CD4-positive, alpha-beta memory T cell (primary cell): ENCODE results near the gene ATAD5. TPM values are rescaled to one million over a fixed set of nuclear protein-coding genes. Genes with fewer than 3 reads are reported as not detected.

ENCODE experiments used
- CTCF ChIA-PET: fragments of 350-600 bp; sonication (Branson Sonifier 250); formaldehyde crosslinking; loops from one replicate; lab custom pipeline; 2021; ENCODE audit warnings: inconsistent platforms; ENCODE audit not compliant: partially characterized antibody; lab: Charles Lee
- POLR2A ChIA-PET: fragments of 350-600 bp; sonication (Branson Sonifier 250); formaldehyde crosslinking; loops from one replicate; lab custom pipeline; 2021; ENCODE audit not compliant: partially characterized antibody; lab: Charles Lee
- DNase-seq, 5 donors: peaks; one replicate each; pipeline versions ENCODE4 v3.0.0 to v3.0.0-alpha.2; 2020 to 2022; ENCODE audit warnings: mixed read lengths in 1 of 5
- H3K27ac ChIP-seq: one replicate; pipeline ENCODE4 v1.7.0; 2013; ENCODE audit warnings: low read depth, low read length
- H3K27me3 ChIP-seq: 2 replicates; pipeline ENCODE4 v1.7.0; 2013; ENCODE audit warnings: mild to moderate bottlenecking, low read length, moderate library complexity; ENCODE audit not compliant: insufficient read depth
- H3K36me3 ChIP-seq: 2 replicates; pipeline ENCODE4 v1.7.0; 2013; ENCODE audit warnings: mild to moderate bottlenecking, low read length, moderate library complexity; ENCODE audit not compliant: insufficient read depth
- H3K4me1 ChIP-seq: 2 replicates; pipeline ENCODE4 v1.7.0; 2013; ENCODE audit warnings: mild to moderate bottlenecking, low read length, moderate library complexity; ENCODE audit not compliant: insufficient read depth
- H3K4me3 ChIP-seq, 2 donors: one replicate each; pipeline ENCODE4 v1.7.0; 2013; ENCODE audit warnings: low read length in 2 of 2, mild to moderate bottlenecking in 1 of 2
- H3K9me3 ChIP-seq, 2 donors: one replicate each; pipeline ENCODE4 v1.7.0; 2013; ENCODE audit warnings: low read length in 2 of 2, control low read depth in 1 of 2; ENCODE audit not compliant: control insufficient read depth in 1 of 2
- H3K27ac Mint-ChIP-seq, 7 donors: one replicate each; pipeline ENCODE4 v1.8.0; 2020 to 2021; ENCODE audit warnings: mixed read lengths in 7 of 7, mild to moderate bottlenecking in 6 of 7, inconsistent platforms in 3 of 7, moderate library complexity in 3 of 7
- H3K27me3 Mint-ChIP-seq, 2 donors: one replicate each; pipeline ENCODE4 v1.8.0; 2020 to 2021; ENCODE audit warnings: mixed read lengths in 2 of 2
- H3K36me3 Mint-ChIP-seq, 2 donors: one replicate each; pipeline ENCODE4 v1.8.0; 2020 to 2021; ENCODE audit warnings: mixed read lengths in 2 of 2, inconsistent platforms in 1 of 2, mild to moderate bottlenecking in 1 of 2
- H3K4me1 Mint-ChIP-seq, 4 donors: one replicate each; pipeline ENCODE4 v1.8.0; 2020 to 2021; ENCODE audit warnings: mixed read lengths in 4 of 4, mild to moderate bottlenecking in 1 of 4
- H3K4me3 Mint-ChIP-seq, 8 donors: one replicate each; pipeline ENCODE4 v1.8.0; 2020 to 2021; ENCODE audit warnings: mixed read lengths in 8 of 8, mild to moderate bottlenecking in 7 of 8, moderate library complexity in 6 of 8, inconsistent platforms in 3 of 8
- H3K9me3 Mint-ChIP-seq, 8 donors: one replicate each; pipeline ENCODE4 v1.8.0; 2020 to 2021; ENCODE audit warnings: mixed read lengths in 8 of 8, mild to moderate bottlenecking in 5 of 8, inconsistent platforms in 3 of 8, moderate library complexity in 1 of 8
- intact Hi-C: fragments of 100-400 bp; cut with micrococcal nuclease; formaldehyde crosslinking; loops from one replicate; pipeline ENCODE4 v1.15.1; 2023
- polyA plus RNA-seq, 2 donors: library from polyadenylated mRNA; unstranded; fragments of 300-500 nt; fragmentation: Illumina TruSeq; gene quantifications; one replicate each; pipeline ENCODE4 v1.2.3, GENCODE V29; 2021
- total RNA-seq, 2 experiments: library from RNA; stranded (reverse); gene quantifications; one replicate each; pipeline ENCODE4 v1.2.3, GENCODE V29; 2021

The ATAD5 gene
- total and polyA plus RNA-seq, 4 experiments from 2014 or later = 0.15 to 4.5 (median 3.2) TPM

GRCh38 chr17:30920282-30920681 lies 88.5 kb downstream of the ATAD5 start:
- Histone ChIP-seq H3K9me3 (no peaks in the 10 kb centered on the region), H3K4me1 (peaks cover 8% of the 10 kb centered on the region), H3K27ac (no peak overlapping the region), H3K27me3 (peaks cover 15% of the 10 kb centered on the region), H3K4me3 (no peak overlapping the region), H3K36me3 (no peaks in the 10 kb centered on the region)
- ChIA-PET POLR2A (no interaction called here), CTCF (interaction anchor here (1.9 kb wide), 1 partner anchor 12 kb away, joined by 4 read pairs; no protein-coding TSS in a partner anchor)
- peaks cover 23 to 29% of the 10 kb centered on the region in 2 donors for H3K27me3 Mint-ChIP-seq
- no peak for DNase-seq
- no peaks in the 10 kb centered on the region for H3K36me3 Mint-ChIP-seq
- peaks cover 2 to 16% (median 11%) of the 10 kb centered on the region in 4 donors for H3K4me1 Mint-ChIP-seq
- peak overlapping the region in 1 of 7 donors; percentile 72 for H3K27ac Mint-ChIP-seq
- H3K4me3 Mint-ChIP-seq = no peak overlapping the region
- H3K9me3 Mint-ChIP-seq = peaks cover 0 to 1% (median 0%) of the 10 kb centered on the region in 8 donors
- intact Hi-C loops = no loop called here

GRCh38 chr17:30920683-30921543 lies 89.1 kb downstream of the ATAD5 start:
- POLR2A ChIA-PET = no interaction called here
- Mint-ChIP-seq H3K9me3 (peaks cover 0 to 1% (median 0%) of the 10 kb centered on the region in 8 donors), H3K4me3 (peak overlapping the region; percentile 3 to 80 (median 56))

GRCh38 chr17:30921544-30922196 lies 89.9 kb downstream of the ATAD5 start, which contains the start of gene ADAP2:
ADAP2 (plus strand) TSS chr17:30921945; CDS start chr17:30922015, 70 bp downstream.
- no peak for DNase-seq
- Mint-ChIP-seq H3K9me3 (peaks cover 0 to 1% (median 0%) of the 10 kb centered on the region in 8 donors), H3K4me1 (peaks cover 2 to 16% (median 11%) of the 10 kb centered on the region in 4 donors), H3K4me3 (peak within 1 kb of the TSS; percentile 54 to 80 (median 76)), H3K27me3 (peaks cover 31 to 35% of the 10 kb centered on the region in 2 donors), H3K27ac (peak within 1 kb of the TSS in 1 of 7 donors; percentile 29), H3K36me3 (no peaks in the 10 kb centered on the region)
- H3K27me3 ChIP-seq = peaks cover 15% of the 10 kb centered on the region
- ChIA-PET CTCF (interaction anchor here (1.9 kb wide), 1 partner anchor 10 kb away, joined by 4 read pairs; no protein-coding TSS in a partner anchor), POLR2A (no interaction called here)
- no peaks in the 10 kb centered on the region for H3K36me3 ChIP-seq
- H3K4me3 ChIP-seq = no peak within 1 kb of the TSS
- H3K4me1 ChIP-seq = peaks cover 8% of the 10 kb centered on the region
- no peak within 1 kb of the TSS for H3K27ac ChIP-seq
- intact Hi-C loops = no loop called here
- H3K9me3 ChIP-seq = no peaks in the 10 kb centered on the region

More at GRCh38 chr17:30920683-30921543, 89.1 kb downstream of the ATAD5 start:
- Histone ChIP-seq H3K36me3 (no peaks in the 10 kb centered on the region), H3K9me3 (no peaks in the 10 kb centered on the region), H3K27ac (no peak overlapping the region), H3K27me3 (peaks cover 15% of the 10 kb centered on the region), H3K4me3 (no peak overlapping the region), H3K4me1 (peaks cover 8% of the 10 kb centered on the region)
- Mint-ChIP-seq H3K27me3 (peaks cover 24 to 29% of the 10 kb centered on the region in 2 donors), H3K27ac (no peak overlapping the region), H3K4me1 (peaks cover 2 to 16% (median 11%) of the 10 kb centered on the region in 4 donors), H3K36me3 (no peaks in the 10 kb centered on the region)
- CTCF ChIA-PET = interaction anchor here (1.9 kb wide), 1 partner anchor 11 kb away, joined by 4 read pairs; no protein-coding TSS in a partner anchor
- DNase-seq = no peak
- intact Hi-C loops = no loop called here

- Mint-ChIP-seq H3K4me3 (peak overlapping the region in 7 of 8 donors; percentile 45 to 80 (median 76)), H3K27me3 (peaks cover 36 to 40% of the 10 kb centered on the region in 2 donors), H3K4me1 (peaks cover 2 to 16% (median 11%) of the 10 kb centered on the region in 4 donors), H3K27ac (peak overlapping the region in 1 of 7 donors; percentile 29), H3K9me3 (peaks cover 0 to 1% (median 0%) of the 10 kb centered on the region in 8 donors), H3K36me3 (no peaks in the 10 kb centered on the region)
- H3K36me3 ChIP-seq = no peaks in the 10 kb centered on the region
- intact Hi-C loops = no loop called here
- DNase-seq = no peak
- H3K27ac ChIP-seq = no peak overlapping the region
- peaks cover 8% of the 10 kb centered on the region for H3K4me1 ChIP-seq
- ChIA-PET POLR2A (interaction anchor here (0.6 kb wide), 1 partner anchor 707 kb away, joined by 3 read pairs; no protein-coding TSS in a partner anchor), CTCF (no interaction called here)
- no peaks in the 10 kb centered on the region for H3K9me3 ChIP-seq
- no peak overlapping the region for H3K4me3 ChIP-seq
- peaks cover 15% of the 10 kb centered on the region for H3K27me3 ChIP-seq
Observed at GRCh38 chr17:30922235-30923030, 90.7 kb downstream of the ATAD5 start.

- intact Hi-C loops = no loop called here
- H3K27me3 Mint-ChIP-seq = peaks cover 36 to 39% of the 10 kb centered on the region in 2 donors
- Histone ChIP-seq H3K36me3 (no peaks in the 10 kb centered on the region), H3K27me3 (peaks cover 15% of the 10 kb centered on the region), H3K27ac (no peak overlapping the region), H3K4me1 (peaks cover 8% of the 10 kb centered on the region), H3K9me3 (no peaks in the 10 kb centered on the region), H3K4me3 (no peak overlapping the region)
- CTCF ChIA-PET = no interaction called here
- H3K4me3 Mint-ChIP-seq = peak overlapping the region in 1 of 8 donors; percentile 12
- H3K9me3 Mint-ChIP-seq = peaks cover 0 to 1% (median 0%) of the 10 kb centered on the region in 8 donors
- POLR2A ChIA-PET = no interaction called here
- no peaks in the 10 kb centered on the region for H3K36me3 Mint-ChIP-seq
- H3K4me1 Mint-ChIP-seq = peaks cover 2 to 16% (median 11%) of the 10 kb centered on the region in 4 donors
- no peak for DNase-seq
- no peak overlapping the region for H3K27ac Mint-ChIP-seq
Observed at GRCh38 chr17:30924341-30924740, 92.6 kb downstream of the ATAD5 start.

GRCh38 chr17:30926516-30926915 lies 94.8 kb downstream of the ATAD5 start:
- Mint-ChIP-seq H3K27me3 (peaks cover 25% of the 10 kb centered on the region in 2 donors), H3K36me3 (no peaks in the 10 kb centered on the region), H3K9me3 (peaks cover 0 to 1% (median 0%) of the 10 kb centered on the region in 8 donors), H3K4me1 (peaks cover 2 to 8% (median 6%) of the 10 kb centered on the region in 4 donors), H3K4me3 (no peak overlapping the region), H3K27ac (no peak overlapping the region)
- ChIA-PET POLR2A (no interaction called here), CTCF (interaction anchor here (1.5 kb wide), 1 partner anchor 12 kb away, joined by 3 read pairs; no protein-coding TSS in a partner anchor)
- Histone ChIP-seq H3K27me3 (peaks cover 10% of the 10 kb centered on the region), H3K4me1 (peaks cover 8% of the 10 kb centered on the region), H3K4me3 (no peak overlapping the region), H3K9me3 (no peaks in the 10 kb centered on the region), H3K27ac (no peak overlapping the region), H3K36me3 (no peaks in the 10 kb centered on the region)
- no peak for DNase-seq
- intact Hi-C loops = no loop called here
